KMS-11 (cell line): ENCODE data around the gene ISG20L2.

Experiments
- H2AFZ ChIP-seq: fragments of 200-600 bp; sonication (generic); 2 replicates; pipeline ENCODE4 v1.6.1; 2016; ENCODE audit warnings: antibody characterized with exemption, mixed run types, low read depth
- H3K27ac ChIP-seq: fragments of 200-600 bp; sonication (generic); 2 replicates; pipeline ENCODE4 v1.6.1; 2016; ENCODE audit warnings: mild to moderate bottlenecking, mixed run types
- H3K27me3 ChIP-seq: fragments of 200-600 bp; sonication (generic); 2 replicates; pipeline ENCODE4 v1.6.1; 2017; ENCODE audit warnings: mild to moderate bottlenecking, low read depth, mixed run types, moderate library complexity; ENCODE audit not compliant: insufficient read depth
- H3K36me3 ChIP-seq: fragments of 200-600 bp; sonication (generic); 2 replicates; pipeline ENCODE4 v1.6.1; 2017; ENCODE audit warnings: mild to moderate bottlenecking, mixed run types; ENCODE audit not compliant: insufficient read depth
- H3K4me1 ChIP-seq: fragments of 200-600 bp; sonication (generic); 2 replicates; pipeline ENCODE4 v1.6.1; 2016; ENCODE audit warnings: mild to moderate bottlenecking, low read depth, mixed run types; ENCODE audit not compliant: poor library complexity, severe bottlenecking
- H3K4me2 ChIP-seq: fragments of 200-600 bp; sonication (generic); 2 replicates; pipeline ENCODE4 v1.7.0; 2016; ENCODE audit warnings: mild to moderate bottlenecking, mixed run types
- H3K4me3 ChIP-seq: fragments of 200-600 bp; sonication (generic); IDR thresholded peaks from 2 replicates; pipeline ENCODE4 v1.6.1; 2017; ENCODE audit warnings: low read depth, low read length, mixed read lengths; ENCODE audit not compliant: insufficient read depth
- H3K79me2 ChIP-seq: fragments of 200-600 bp; sonication (generic); 2 replicates; pipeline ENCODE4 v1.6.1; 2016; ENCODE audit warnings: low read depth, mixed run types; ENCODE audit not compliant: insufficient read depth
- H3K9ac ChIP-seq: fragments of 200-600 bp; sonication (generic); 2 replicates; pipeline ENCODE4 v1.6.1; 2016; ENCODE audit warnings: mild to moderate bottlenecking, mixed run types
- H4K20me1 ChIP-seq: fragments of 200-600 bp; sonication (generic); 2 replicates; pipeline ENCODE4 v1.6.1; 2016; ENCODE audit warnings: mild to moderate bottlenecking, mixed run types; ENCODE audit not compliant: insufficient read depth
- TF ChIP-seq, protein P1 (sequence below): fragments of 200-600 bp; sonication (generic); conservative IDR thresholded peaks from 2 replicates; pipeline ENCODE4 v1.6.1; 2017; ENCODE audit warnings: low read depth, mild to moderate bottlenecking, antibody characterized with exemption, low read length, moderate library complexity, mixed read lengths

The ISG20L2 gene

DNA sequence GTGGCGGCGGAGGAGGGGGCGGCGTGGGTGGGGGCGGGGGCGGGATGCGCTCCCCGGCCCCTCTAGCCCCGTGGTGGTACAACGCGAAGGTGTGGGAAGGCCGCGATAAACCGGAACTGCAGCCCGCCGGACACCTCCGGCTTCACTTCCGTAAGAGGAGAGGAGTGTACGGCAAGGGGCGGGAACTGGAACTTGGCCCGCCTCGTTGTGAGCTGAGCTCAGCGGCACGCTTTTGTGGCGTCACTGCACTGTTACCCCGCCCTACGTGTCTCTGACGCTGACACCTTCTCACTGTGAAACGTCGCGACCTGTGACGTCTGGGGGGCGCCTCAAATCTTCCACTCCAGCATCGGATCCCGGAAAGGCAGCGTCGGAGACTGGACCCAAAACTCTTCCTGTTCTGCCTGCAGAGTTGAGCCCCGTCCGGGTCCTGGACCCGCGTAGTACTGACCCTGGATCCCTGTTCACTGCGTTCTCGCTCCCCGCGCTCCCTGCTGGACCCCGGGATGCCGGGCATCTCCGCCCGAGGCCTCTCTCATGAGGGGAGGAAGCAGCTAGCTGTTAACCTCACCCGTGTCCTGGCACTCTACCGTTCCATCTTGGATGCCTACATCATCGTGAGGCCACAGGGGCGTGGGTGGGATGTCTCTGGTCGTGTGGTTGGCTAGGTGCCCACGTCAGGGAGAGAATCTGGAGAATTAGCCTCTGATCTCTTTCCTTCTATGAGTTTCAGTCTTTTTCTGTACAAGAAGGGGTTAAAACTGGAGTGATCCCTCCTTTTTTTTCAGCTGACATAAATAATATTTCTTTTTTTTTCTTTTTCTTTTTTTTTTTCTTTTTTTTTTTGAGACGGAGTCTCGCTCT is at the start of gene ISG20L2:
TSS of gene ISG20L2 (minus strand) at position 168 of the 864 bp plus-strand sequence. CDS start 1,114 bp downstream, outside the sequence.
- Histone ChIP-seq H3K4me2 (peak within 1 kb of the TSS; percentile 90), H3K9ac (peak within 1 kb of the TSS; percentile 66), H3K27me3 (no peaks in the 10 kb centered on the region), H3K79me2 (peaks cover 56% of the 10 kb centered on the region), H3K27ac (peak within 1 kb of the TSS; percentile 46), H4K20me1 (peaks cover 16% of the 10 kb centered on the region), H3K4me3 (peak within 1 kb of the TSS; percentile 98), H3K4me1 (peaks cover 44% of the 10 kb centered on the region), H3K36me3 (peaks cover 6% of the 10 kb centered on the region; the same call in 1 of the 2 replicates), H2AFZ (peak within 1 kb of the TSS; percentile 76)
- TF ChIP-seq, protein P1, sequence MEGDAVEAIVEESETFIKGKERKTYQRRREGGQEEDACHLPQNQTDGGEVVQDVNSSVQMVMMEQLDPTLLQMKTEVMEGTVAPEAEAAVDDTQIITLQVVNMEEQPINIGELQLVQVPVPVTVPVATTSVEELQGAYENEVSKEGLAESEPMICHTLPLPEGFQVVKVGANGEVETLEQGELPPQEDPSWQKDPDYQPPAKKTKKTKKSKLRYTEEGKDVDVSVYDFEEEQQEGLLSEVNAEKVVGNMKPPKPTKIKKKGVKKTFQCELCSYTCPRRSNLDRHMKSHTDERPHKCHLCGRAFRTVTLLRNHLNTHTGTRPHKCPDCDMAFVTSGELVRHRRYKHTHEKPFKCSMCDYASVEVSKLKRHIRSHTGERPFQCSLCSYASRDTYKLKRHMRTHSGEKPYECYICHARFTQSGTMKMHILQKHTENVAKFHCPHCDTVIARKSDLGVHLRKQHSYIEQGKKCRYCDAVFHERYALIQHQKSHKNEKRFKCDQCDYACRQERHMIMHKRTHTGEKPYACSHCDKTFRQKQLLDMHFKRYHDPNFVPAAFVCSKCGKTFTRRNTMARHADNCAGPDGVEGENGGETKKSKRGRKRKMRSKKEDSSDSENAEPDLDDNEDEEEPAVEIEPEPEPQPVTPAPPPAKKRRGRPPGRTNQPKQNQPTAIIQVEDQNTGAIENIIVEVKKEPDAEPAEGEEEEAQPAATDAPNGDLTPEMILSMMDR, result 0 out of 2 replicates have a peak, but pooled peaks have one; percentile 37

- Histone ChIP-seq H4K20me1 (peaks cover 28% of the 10 kb centered on the region), H3K9ac (no peak overlapping the region), H3K36me3 (peaks cover 6% of the 10 kb centered on the region; the same call in 1 of the 2 replicates), H3K79me2 (peaks cover 93% of the 10 kb centered on the region), H2AFZ (no peak overlapping the region), H3K27me3 (no peaks in the 10 kb centered on the region), H3K4me1 (peaks cover 22% of the 10 kb centered on the region), H3K4me3 (no peak overlapping the region), H3K4me2 (no peak overlapping the region), H3K27ac (no peak overlapping the region)
- TF ChIP-seq, protein P1, result no peak
Observed at GRCh38 chr1:156777573-156777972, 49.0 kb upstream of the ISG20L2 start.

DNA sequence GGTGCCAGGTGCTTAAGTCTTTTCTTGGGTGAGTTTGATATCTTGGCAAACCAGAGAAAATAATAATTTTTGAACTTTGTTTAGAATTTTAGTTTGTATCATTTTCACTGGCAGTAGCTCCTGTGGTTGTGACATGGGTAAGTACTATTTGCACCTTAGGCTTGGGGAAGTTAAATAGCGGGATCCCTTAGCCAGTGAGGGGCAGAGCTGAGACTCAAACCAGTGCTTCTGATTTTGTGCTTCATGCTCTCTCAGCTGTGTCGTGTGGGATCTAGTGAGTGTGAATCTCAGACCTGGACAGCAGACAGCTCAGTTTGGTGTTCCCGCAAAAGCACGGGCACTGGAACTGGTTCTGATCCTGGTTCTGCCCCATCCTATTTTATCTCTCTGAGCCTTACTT is 48.4 kb upstream of the ISG20L2 start:
- TF ChIP-seq, protein P1, result no peak
- Histone ChIP-seq H4K20me1 (peaks cover 28% of the 10 kb centered on the region), H3K27ac (no peak overlapping the region), H3K9ac (no peak overlapping the region), H3K27me3 (no peaks in the 10 kb centered on the region), H3K4me3 (no peak overlapping the region), H2AFZ (no peak overlapping the region), H3K4me1 (peaks cover 29% of the 10 kb centered on the region), H3K4me2 (no peak overlapping the region), H3K36me3 (no peaks in the 10 kb centered on the region; the same call in 1 of the 2 replicates), H3K79me2 (peaks cover 93% of the 10 kb centered on the region)

- Histone ChIP-seq H2AFZ (no peak overlapping the region), H4K20me1 (peaks cover 21% of the 10 kb centered on the region), H3K36me3 (no peaks in the 10 kb centered on the region; the same call in 1 of the 2 replicates), H3K4me2 (no peak overlapping the region), H3K4me3 (no peak overlapping the region), H3K9ac (no peak overlapping the region), H3K27ac (no peak overlapping the region), H3K79me2 (peaks cover 91% of the 10 kb centered on the region), H3K4me1 (peaks cover 33% of the 10 kb centered on the region), H3K27me3 (no peaks in the 10 kb centered on the region)
- TF ChIP-seq, protein P1, result no peak
Observed at GRCh38 chr1:156775799-156776198, 47.2 kb upstream of the ISG20L2 start.
